Measurements from ENCODE around the gene FGG. TPM values are rescaled to one million over a fixed set of nuclear protein-coding genes. Genes with fewer than 3 reads are reported as not detected.

FGG gene
- total and polyA plus RNA-seq, 2 donors (not counting 3 experiments of a cell fraction or from before 2014, with no cell fraction given): not detected

- CTCF ChIA-PET: interaction anchor here (0.8 to 1.5 kb wide), 3 partner anchors 10 to 68 kb away, joined by 3 to 8 read pairs (median 3); no protein-coding TSS in a partner anchor
- no peaks in the 10 kb centered on the region for H3K9me3 ChIP-seq (replicated peaks; ENCODE audit: control insufficient read depth, insufficient read depth, low read length)
- H4K20me1 ChIP-seq (replicated peaks; ENCODE audit: control insufficient read depth, extremely low read depth, insufficient read depth, low read length): no peaks in the 10 kb centered on the region
- DNase-seq (ENCODE audit: low read depth, low spot score): no peak
- FAIRE-seq: no peak
- POLR2A ChIA-PET: no interaction called here
- intact Hi-C loops (cut with micrococcal nuclease) (no loop called here), dilution Hi-C loops (cut with MboI; ENCODE audit: extremely low pct_ligation_motif_present, low sequenced_read_pairs) (no loop called here)
- H3K4me3 ChIP-seq (replicated peaks in 1 of 3; ENCODE audit: insufficient read depth in 1 of 3, low read depth in 1 of 3, low read length in 3 of 3): no peak overlapping the region
- no peaks in the 10 kb centered on the region for H3K79me2 ChIP-seq (ENCODE audit: control insufficient read depth, insufficient read depth, low read length)
- no peak overlapping the region for H2AFZ ChIP-seq (ENCODE audit: low read depth, low read length)
- no peak overlapping the region for H3K9ac ChIP-seq (replicated peaks; ENCODE audit: extremely low read depth, insufficient read depth, low read length)
- H3K27me3 ChIP-seq (ENCODE audit: control insufficient read depth in 2 of 2, insufficient read depth in 2 of 2, low read length in 2 of 2): peaks cover 0 to 2% of the 10 kb centered on the region in 2 experiments
- H3K36me3 ChIP-seq (ENCODE audit: control insufficient read depth in 2 of 2, extremely low read depth in 1 of 2, insufficient read depth in 2 of 2, low read length in 2 of 2): no peaks in the 10 kb centered on the region
- H3K9me1 ChIP-seq (replicated peaks; ENCODE audit: control insufficient read depth, extremely low read depth, insufficient read depth, low read length): no peaks in the 10 kb centered on the region
- no peaks in the 10 kb centered on the region for H3K4me1 ChIP-seq (ENCODE audit: control insufficient read depth, extremely low read depth, insufficient read depth, low read length)
- BruUV-seq (replicated peaks): no TSS peak
- no peak for TF ChIP-seq FOS (IDR thresholded peaks at IDR 0.05; ENCODE audit: borderline replicate concordance, insufficient read depth, low read length)
- TF ChIP-seq MYC (IDR thresholded peaks at IDR 0.05; ENCODE audit: low read depth, low read length): no peak
- TF ChIP-seq JUN (IDR thresholded peaks at IDR 0.05; ENCODE audit: borderline replicate concordance, insufficient read depth, insufficient read length, low read depth): no peak
- TF ChIP-seq POLR2A (IDR thresholded peaks at IDR 0.05; ENCODE audit: low read depth, low read length): no peak
- TF ChIP-seq POLR2AphosphoS5 (IDR thresholded peaks at IDR 0.05; ENCODE audit: insufficient read depth, low read depth, low read length): no peak
- H3K27ac ChIP-seq (ENCODE audit: insufficient read depth, low read depth, low read length): no peak overlapping the region
- H3K4me2 ChIP-seq (ENCODE audit: insufficient read depth, low read length): no peak overlapping the region
These were observed 42.9 kb downstream of the FGG start for GRCh38 chr4:154569584-154569983.

- H3K9me3 ChIP-seq (replicated peaks; ENCODE audit: control insufficient read depth, insufficient read depth, low read length): no peaks in the 10 kb centered on the region
- dilution Hi-C loops (cut with MboI; ENCODE audit: extremely low pct_ligation_motif_present, low sequenced_read_pairs) (no loop called here), intact Hi-C loops (cut with micrococcal nuclease) (no loop called here)
- POLR2A ChIA-PET: no interaction called here
- BruUV-seq (replicated peaks): no TSS peak
- DNase-seq (ENCODE audit: low read depth, low spot score) (no peak), FAIRE-seq (no peak)
- peaks cover 0 to 2% of the 10 kb centered on the region in 2 experiments for H3K27me3 ChIP-seq (ENCODE audit: control insufficient read depth in 2 of 2, insufficient read depth in 2 of 2, low read length in 2 of 2)
- no peaks in the 10 kb centered on the region for H4K20me1 ChIP-seq (replicated peaks; ENCODE audit: control insufficient read depth, extremely low read depth, insufficient read depth, low read length)
- H3K4me1 ChIP-seq (ENCODE audit: control insufficient read depth, extremely low read depth, insufficient read depth, low read length): no peaks in the 10 kb centered on the region
- H3K4me3 ChIP-seq (replicated peaks in 1 of 3; ENCODE audit: insufficient read depth in 1 of 3, low read depth in 1 of 3, low read length in 3 of 3): no peak overlapping the region
- CTCF ChIA-PET: interaction anchor here (0.8 to 2.7 kb wide), 3 partner anchors 10 to 68 kb away, joined by 3 to 15 read pairs (median 8); no protein-coding TSS in a partner anchor
- no peaks in the 10 kb centered on the region for H3K9me1 ChIP-seq (replicated peaks; ENCODE audit: control insufficient read depth, extremely low read depth, insufficient read depth, low read length)
- H3K9ac ChIP-seq (replicated peaks; ENCODE audit: extremely low read depth, insufficient read depth, low read length): no peak overlapping the region
- no peak overlapping the region for H2AFZ ChIP-seq (ENCODE audit: low read depth, low read length)
- H3K36me3 ChIP-seq (ENCODE audit: control insufficient read depth in 2 of 2, extremely low read depth in 1 of 2, insufficient read depth in 2 of 2, low read length in 2 of 2): no peaks in the 10 kb centered on the region
- no peak overlapping the region for H3K27ac ChIP-seq (ENCODE audit: insufficient read depth, low read depth, low read length)
- H3K4me2 ChIP-seq (ENCODE audit: insufficient read depth, low read length): no peak overlapping the region
- H3K79me2 ChIP-seq (ENCODE audit: control insufficient read depth, insufficient read depth, low read length): no peaks in the 10 kb centered on the region
- TF ChIP-seq POLR2AphosphoS5 (IDR thresholded peaks at IDR 0.05; ENCODE audit: insufficient read depth, low read depth, low read length) (no peak), EZH2 (IDR thresholded peaks at IDR 0.05; ENCODE audit: borderline replicate concordance, low read depth, low read length, severe bottlenecking) (no peak), GATA2 (IDR thresholded peaks at IDR 0.05; ENCODE audit: insufficient read depth, insufficient read length, low read depth, low read length) (no peak), POLR2A (IDR thresholded peaks at IDR 0.05; ENCODE audit: low read depth, low read length) (no peak), MYC (IDR thresholded peaks at IDR 0.05; ENCODE audit: low read depth, low read length) (no peak), JUN (IDR thresholded peaks at IDR 0.05; ENCODE audit: borderline replicate concordance, insufficient read depth, insufficient read length, low read depth) (no peak), CTCF (IDR thresholded peaks at IDR 0.05; ENCODE audit: extremely low read depth in 1 of 2, insufficient read depth in 1 of 2, low read depth in 1 of 2, low read length in 2 of 2) (no peak), FOS (IDR thresholded peaks at IDR 0.05; ENCODE audit: borderline replicate concordance, insufficient read depth, low read length) (no peak), MAX (IDR thresholded peaks at IDR 0.05; ENCODE audit: insufficient read depth, insufficient read length) (no peak)
These were observed 43.4 kb downstream of the FGG start for GRCh38 chr4:154569028-154569427.
